GM23338 (cell line): ENCODE data around the gene LRTM1. TPM values are rescaled to one million over a fixed set of nuclear protein-coding genes. Genes with fewer than 3 reads are reported as not detected.

Experiments
- ATAC-seq: fragments of 200-7000 bp; cut with Tn5 transposase; 3 replicates; pipeline ENCODE4 v1.9.1; 2020
- DNase-seq: peaks from one replicate; pipeline ENCODE4 v3.0.0-alpha.2; 2015; ENCODE audit warnings: low spot score
- H2AFZ ChIP-seq: fragments of 200-600 bp; sonication (generic); 2 replicates; pipeline ENCODE4 v1.8.0; 2016; ENCODE audit warnings: antibody characterized with exemption, mild to moderate bottlenecking, moderate library complexity
- H3F3A ChIP-seq: fragments of 200-600 bp; sonication (generic); replicated peaks from 2 replicates; pipeline ENCODE4 v1.8.0; 2017; ENCODE audit warnings: antibody characterized with exemption, mixed run types, low read depth
- H3K27ac ChIP-seq: fragments of 200-600 bp; sonication (generic); 2 replicates; pipeline ENCODE4 v1.6.1; 2016; ENCODE audit warnings: low read depth
- H3K27me3 ChIP-seq: fragments of 200-600 bp; sonication (generic); 2 replicates; pipeline ENCODE4 v1.8.0; 2016; ENCODE audit warnings: mild to moderate bottlenecking, mixed run types, moderate library complexity; ENCODE audit not compliant: insufficient read depth
- H3K36me3 ChIP-seq: fragments of 200-600 bp; sonication (generic); 2 replicates; pipeline ENCODE4 v1.8.0; 2016; ENCODE audit warnings: mild to moderate bottlenecking; ENCODE audit not compliant: insufficient read depth
- H3K4me1 ChIP-seq: fragments of 200-600 bp; sonication (generic); 2 replicates; pipeline ENCODE4 v1.8.0; 2016; ENCODE audit warnings: mild to moderate bottlenecking, moderate library complexity; ENCODE audit not compliant: insufficient read depth
- H3K4me2 ChIP-seq: fragments of 200-600 bp; sonication (generic); 2 replicates; pipeline ENCODE4 v1.7.1; 2017; ENCODE audit warnings: mixed run types
- H3K4me3 ChIP-seq: fragments of 200-600 bp; sonication (generic); 2 replicates; pipeline ENCODE4 v1.6.1; 2016; ENCODE audit warnings: mixed run types
- H3K79me2 ChIP-seq: fragments of 200-600 bp; sonication (generic); replicated peaks from 2 replicates; pipeline ENCODE4 v1.8.0; 2017; ENCODE audit warnings: mild to moderate bottlenecking; ENCODE audit not compliant: insufficient read depth
- H3K9me2 ChIP-seq: fragments of 200-600 bp; sonication (generic); 2 replicates; pipeline ENCODE4 v1.8.0; 2017; ENCODE audit not compliant: insufficient read depth
- H4K20me1 ChIP-seq: fragments of 200-600 bp; sonication (generic); replicated peaks from 2 replicates; pipeline ENCODE4 v1.8.0; 2017; ENCODE audit warnings: mild to moderate bottlenecking; ENCODE audit not compliant: insufficient read depth
- H3K27ac Mint-ChIP-seq: 2 replicates; pipeline ENCODE4 v1.8.0; 2020; ENCODE audit warnings: inconsistent platforms, mild to moderate bottlenecking, moderate library complexity, mixed read lengths
- H3K27me3 Mint-ChIP-seq: 3 replicates; pipeline ENCODE4 v1.8.0; 2022; ENCODE audit warnings: low read depth, mild to moderate bottlenecking, moderate library complexity, mixed read lengths, inconsistent platforms; ENCODE audit not compliant: insufficient read depth, poor library complexity
- H3K36me3 Mint-ChIP-seq: 3 replicates; pipeline ENCODE4 v1.8.0; 2021; ENCODE audit warnings: low read depth, mild to moderate bottlenecking, inconsistent platforms, moderate library complexity, mixed read lengths
- H3K4me1 Mint-ChIP-seq: 3 replicates; pipeline ENCODE4 v1.8.0; 2020; ENCODE audit warnings: mild to moderate bottlenecking, inconsistent platforms, mixed read lengths
- H3K4me3 Mint-ChIP-seq: 3 replicates; pipeline ENCODE4 v1.8.0; 2021; ENCODE audit warnings: moderate library complexity, mild to moderate bottlenecking, inconsistent platforms, mixed read lengths
- H3K9me3 Mint-ChIP-seq: 3 replicates; pipeline ENCODE4 v1.8.0; 2020; ENCODE audit warnings: moderate library complexity, mild to moderate bottlenecking, inconsistent platforms, mixed read lengths
- CREB1 ChIP-seq: fragments of 250-450 bp; sonication (Bioruptor Pico); IDR thresholded peaks from 2 replicates; pipeline ENCODE4 v1.5.0; 2020; ENCODE audit warnings: low read depth, mild to moderate bottlenecking, moderate library complexity
- CTCF ChIP-seq, 2 experiments: fragments of 200-600 bp in 1 of 2; sonication (generic) in 1 of 2; conservative IDR thresholded peaks; 2 replicates each; pipeline versions ENCODE4 v1.5.1 to v1.6.1; 2016 to 2017; ENCODE audit warnings: antibody characterized with exemption in 2 of 2, low read depth in 2 of 2, mild to moderate bottlenecking in 2 of 2, moderate library complexity in 1 of 2
- ETS1 ChIP-seq: IDR thresholded peaks from 2 replicates; pipeline ENCODE4 v1.6.1; 2016; ENCODE audit warnings: antibody characterized with exemption
- EZH2 ChIP-seq: fragments of 200-600 bp; sonication (generic); IDR thresholded peaks from one replicate; pipeline ENCODE4 v1.8.0; 2017; ENCODE audit warnings: antibody characterized with exemption, mild to moderate bottlenecking, low read depth; ENCODE audit not compliant: unreplicated experiment
- EZH2phosphoT487 ChIP-seq: fragments of 200-600 bp; sonication (generic); IDR thresholded peaks from one replicate; pipeline ENCODE4 v1.8.1; 2018; ENCODE audit warnings: antibody characterized with exemption; ENCODE audit not compliant: unreplicated experiment
- JUNB ChIP-seq: IDR thresholded peaks from one replicate; pipeline ENCODE4 v1.6.1; 2016; ENCODE audit warnings: antibody characterized with exemption; ENCODE audit not compliant: unreplicated experiment
- NANOG ChIP-seq: IDR thresholded peaks from 2 replicates; pipeline ENCODE4 v1.6.1; 2016; ENCODE audit warnings: antibody characterized with exemption, borderline replicate concordance
- POLR2AphosphoS5 ChIP-seq: IDR thresholded peaks from 2 replicates; pipeline ENCODE4 v1.6.1; 2016; ENCODE audit warnings: antibody characterized with exemption, low read depth
- REST ChIP-seq: IDR thresholded peaks from one replicate; pipeline ENCODE4 v1.6.1; 2018; ENCODE audit warnings: antibody characterized with exemption; ENCODE audit not compliant: unreplicated experiment
- STAT1 ChIP-seq: IDR thresholded peaks from one replicate; pipeline ENCODE4 v1.6.1; 2016; ENCODE audit warnings: antibody characterized with exemption; ENCODE audit not compliant: unreplicated experiment
- ZNF114 ChIP-seq: fragments of 250-450 bp; sonication (Bioruptor Pico); IDR thresholded peaks from 2 replicates; pipeline ENCODE4 v1.5.0; 2020; ENCODE audit warnings: mild to moderate bottlenecking, moderate library complexity
- ZNF331 ChIP-seq: fragments of 250-450 bp; sonication (Bioruptor Pico); IDR thresholded peaks from 2 replicates; pipeline ENCODE4 v1.5.0; 2020; ENCODE audit warnings: low read depth, mild to moderate bottlenecking, moderate library complexity
- ZNF462 ChIP-seq: fragments of 250-450 bp; sonication (Bioruptor Pico); IDR thresholded peaks from 2 replicates; pipeline ENCODE4 v1.5.0; 2020; ENCODE audit warnings: mild to moderate bottlenecking, moderate library complexity
- polyA plus RNA-seq: library from polyadenylated mRNA; unstranded; fragments of >200 nt; fragmentation: Nextera tagmentation; extraction: Ambion mirVana; gene quantifications from 2 replicates; pipeline ENCODE4 v1.2.1, GENCODE V29; 2016
- total RNA-seq: library from RNA; depleted of rRNA; stranded (reverse); fragments of >200 nt; shearing (Covaris generic); gene quantifications from 2 replicates; pipeline ENCODE4 v1.2.3, GENCODE V29; 2014

The LRTM1 gene
- total and polyA plus RNA-seq, 2 experiments from 2014 or later = 0.47 TPM; not detected in 1

GRCh38 chr3:54905261-54905888 lies 22.5 kb downstream of the LRTM1 start:
- H3K4me1 Mint-ChIP-seq = no peaks in the 10 kb centered on the region
- no peaks in the 10 kb centered on the region for H3F3A ChIP-seq
- H3K36me3 ChIP-seq = no peaks in the 10 kb centered on the region; the same call in 1 of the 2 replicates
- no peak overlapping the region for H3K4me2 ChIP-seq
- H3K4me3 Mint-ChIP-seq = no peak overlapping the region
- no peaks in the 10 kb centered on the region for H3K4me1 ChIP-seq
- TF ChIP-seq JUNB = no peak
- no peak for TF ChIP-seq EZH2phosphoT487
- no peak for TF ChIP-seq ZNF462 (CRISPR knock-in tag)
- TF ChIP-seq NANOG = no peak
- no peak for TF ChIP-seq ZNF114 (CRISPR knock-in tag)
- TF ChIP-seq ZNF331 (CRISPR knock-in tag) = no peak
- TF ChIP-seq CTCF (conservative IDR thresholded peaks at IDR 0.05; ENCODE audit: low read depth in 2 of 2) = no peak
- no peak for TF ChIP-seq REST
- no peak for TF ChIP-seq CREB1
- TF ChIP-seq STAT1 = no peak
- no peak for TF ChIP-seq EZH2
- TF ChIP-seq POLR2AphosphoS5 = no peak
- no peak for TF ChIP-seq ETS1
- H3K9me3 Mint-ChIP-seq = no peaks in the 10 kb centered on the region
- DNase-seq = no peak
- no peak overlapping the region for H2AFZ ChIP-seq
- H3K79me2 ChIP-seq = no peaks in the 10 kb centered on the region
- no peak overlapping the region for H3K4me3 ChIP-seq
- no peaks in the 10 kb centered on the region for H3K27me3 ChIP-seq
- no peaks in the 10 kb centered on the region for H3K27me3 Mint-ChIP-seq
- no peak overlapping the region for H3K27ac ChIP-seq
- H3K27ac Mint-ChIP-seq = no peak overlapping the region
- ATAC-seq = no peak
- H4K20me1 ChIP-seq = no peaks in the 10 kb centered on the region; the same call in 1 of the 2 replicates
- H3K36me3 Mint-ChIP-seq = peaks cover 3% of the 10 kb centered on the region; the same call in 1 of the 3 replicates
- H3K9me2 ChIP-seq = no peaks in the 10 kb centered on the region
